NCI-H1694 treated with DMSO at 0.1 percent for 48 hours (cell line): ENCODE data around the gene ONECUT3.
"Not testable (repeated sequence)": the region's sequence is repeated elsewhere in the genome, so short reads cannot be mapped to it uniquely, and the experiment has no call there.

Experiments used
- DNase-seq: peaks from one replicate; lab custom pipeline; 2025; lab: John Stamatoyannopoulos, UW

The ONECUT3 gene

DNA sequence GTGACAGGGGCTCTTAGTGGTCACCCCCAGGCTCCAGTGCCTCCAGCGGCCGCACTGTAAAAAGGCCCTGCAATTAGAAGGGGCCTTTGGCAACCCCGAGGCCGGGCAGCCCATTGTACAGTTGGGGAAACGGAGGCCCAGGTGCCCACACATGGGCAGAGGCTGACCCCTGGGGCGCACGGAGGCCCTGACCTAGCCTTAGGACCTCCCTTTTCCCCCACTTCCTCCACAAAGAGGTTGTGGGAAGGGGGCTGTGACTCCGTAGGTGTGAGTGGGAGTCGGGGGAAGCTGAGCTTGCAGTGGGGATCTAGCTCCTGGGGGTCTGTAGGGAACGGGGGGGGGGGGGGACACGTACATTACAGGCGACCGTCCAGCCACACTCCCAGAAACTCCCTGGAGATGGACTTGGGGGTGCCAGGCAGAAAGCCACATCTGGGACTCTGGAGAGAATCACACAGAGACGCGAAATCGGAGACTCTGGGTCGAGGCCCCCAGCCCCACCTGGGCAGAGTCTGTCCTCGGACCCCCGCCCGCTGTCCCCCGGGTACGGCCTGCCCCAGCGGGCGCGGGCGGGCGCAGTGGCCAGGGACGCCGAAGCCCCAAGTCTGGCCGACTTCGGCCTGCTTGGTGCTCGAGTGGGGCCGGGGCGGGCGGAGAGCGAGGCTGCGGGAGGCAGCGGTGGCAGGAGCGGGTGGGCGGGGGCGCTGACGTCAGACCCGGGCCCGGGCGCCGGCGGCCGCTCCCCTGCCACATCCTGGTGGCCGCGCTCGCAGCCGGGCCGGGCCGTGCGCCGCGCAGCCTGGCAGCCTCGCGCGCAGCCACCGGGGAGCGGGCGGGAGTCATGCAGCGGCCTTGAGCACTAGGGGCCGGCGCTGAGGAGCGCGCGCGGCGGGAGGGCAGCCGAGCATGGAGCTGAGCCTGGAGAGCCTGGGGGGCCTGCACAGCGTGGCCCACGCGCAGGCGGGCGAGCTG, at the start of gene ONECUT3:
Gene ONECUT3, plus strand, starts transcription at position 750 of the 972 bp plus-strand sequence. Its CDS starts 157 bp downstream, at position 907.
- DNase-seq = no peak

- no peak for DNase-seq
Observed at GRCh38 chr19:1704339-1704738, 49.0 kb upstream of the ONECUT3 start.

DNA sequence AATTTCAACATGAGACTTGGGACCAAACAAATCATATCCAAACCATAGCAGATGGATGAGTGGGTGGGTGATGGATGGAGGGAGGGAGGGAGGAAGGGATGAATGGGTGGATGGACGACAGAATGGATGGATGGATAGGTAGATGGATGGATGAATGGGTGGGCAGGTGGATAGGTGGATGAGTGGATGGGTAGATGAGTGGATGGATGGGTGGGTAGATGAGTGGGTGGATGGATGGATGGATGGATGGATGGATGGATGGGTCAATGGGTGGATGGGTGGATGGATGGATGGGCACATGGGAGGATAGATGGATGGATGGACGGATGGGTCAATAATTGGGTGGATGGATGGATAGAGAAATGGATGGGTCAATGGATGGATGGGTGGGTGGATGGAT, 47.9 kb upstream of the ONECUT3 start:
- DNase-seq = no peak

- DNase-seq = not testable (repeated sequence)
Observed at GRCh38 chr19:1706646-1707045, 46.7 kb upstream of the ONECUT3 start.

DNA sequence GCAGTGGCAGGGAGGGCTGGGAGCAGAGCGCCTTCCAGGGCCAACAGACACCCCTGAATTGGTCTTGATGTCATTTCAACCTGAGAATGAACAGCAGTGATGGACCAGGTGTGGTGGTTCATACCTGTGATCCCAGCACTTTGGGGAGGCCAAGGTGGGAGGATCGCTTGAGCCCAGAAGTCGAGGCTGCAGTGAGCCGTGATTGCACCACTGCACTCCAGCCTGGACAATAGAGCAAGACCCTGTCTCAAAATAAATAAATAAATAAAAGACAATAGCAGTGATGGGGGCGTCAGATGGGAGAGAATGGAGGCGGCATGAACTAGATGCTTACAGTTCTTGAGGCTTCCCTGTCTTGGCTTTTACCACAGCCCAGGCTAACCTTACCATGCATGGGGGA, 46.1 kb upstream of the ONECUT3 start:
- DNase-seq = no peak

GRCh38 chr19:1713170-1713569, 40.1 kb upstream of the ONECUT3 start:
- no peak for DNase-seq

GRCh38 chr19:1715540-1715939, 37.8 kb upstream of the ONECUT3 start:
- no peak for DNase-seq

- no peak for DNase-seq
Observed at GRCh38 chr19:1717200-1717969, 35.9 kb upstream of the ONECUT3 start.

- no peak for DNase-seq
Observed at GRCh38 chr19:1717970-1718264, 35.4 kb upstream of the ONECUT3 start.

GRCh38 chr19:1718420-1719291, 34.6 kb upstream of the ONECUT3 start:
- no peak for DNase-seq

- no peak for DNase-seq
Observed at GRCh38 chr19:1719519-1719918, 33.8 kb upstream of the ONECUT3 start.

DNA sequence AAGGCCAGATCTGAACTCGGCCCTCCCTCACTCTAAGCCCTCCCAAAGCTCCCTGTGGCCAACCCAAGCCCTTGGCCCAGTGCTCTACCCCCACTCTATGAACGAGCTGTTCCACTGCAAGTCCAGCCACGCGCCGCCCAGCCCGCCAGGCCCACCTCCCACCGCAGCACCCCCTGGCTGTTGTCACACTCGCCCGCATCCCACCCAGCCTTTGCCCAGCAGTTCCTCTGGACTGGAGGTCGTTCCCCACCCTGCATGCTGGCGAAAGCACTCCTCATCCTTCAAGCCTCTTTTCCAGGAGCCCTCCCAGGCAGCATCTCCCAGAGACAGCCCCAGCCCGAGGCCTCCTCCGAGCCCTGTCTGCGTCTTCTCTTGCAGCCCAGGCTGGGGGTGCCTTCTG, 33.1 kb upstream of the ONECUT3 start:
- DNase-seq = no peak

DNA sequence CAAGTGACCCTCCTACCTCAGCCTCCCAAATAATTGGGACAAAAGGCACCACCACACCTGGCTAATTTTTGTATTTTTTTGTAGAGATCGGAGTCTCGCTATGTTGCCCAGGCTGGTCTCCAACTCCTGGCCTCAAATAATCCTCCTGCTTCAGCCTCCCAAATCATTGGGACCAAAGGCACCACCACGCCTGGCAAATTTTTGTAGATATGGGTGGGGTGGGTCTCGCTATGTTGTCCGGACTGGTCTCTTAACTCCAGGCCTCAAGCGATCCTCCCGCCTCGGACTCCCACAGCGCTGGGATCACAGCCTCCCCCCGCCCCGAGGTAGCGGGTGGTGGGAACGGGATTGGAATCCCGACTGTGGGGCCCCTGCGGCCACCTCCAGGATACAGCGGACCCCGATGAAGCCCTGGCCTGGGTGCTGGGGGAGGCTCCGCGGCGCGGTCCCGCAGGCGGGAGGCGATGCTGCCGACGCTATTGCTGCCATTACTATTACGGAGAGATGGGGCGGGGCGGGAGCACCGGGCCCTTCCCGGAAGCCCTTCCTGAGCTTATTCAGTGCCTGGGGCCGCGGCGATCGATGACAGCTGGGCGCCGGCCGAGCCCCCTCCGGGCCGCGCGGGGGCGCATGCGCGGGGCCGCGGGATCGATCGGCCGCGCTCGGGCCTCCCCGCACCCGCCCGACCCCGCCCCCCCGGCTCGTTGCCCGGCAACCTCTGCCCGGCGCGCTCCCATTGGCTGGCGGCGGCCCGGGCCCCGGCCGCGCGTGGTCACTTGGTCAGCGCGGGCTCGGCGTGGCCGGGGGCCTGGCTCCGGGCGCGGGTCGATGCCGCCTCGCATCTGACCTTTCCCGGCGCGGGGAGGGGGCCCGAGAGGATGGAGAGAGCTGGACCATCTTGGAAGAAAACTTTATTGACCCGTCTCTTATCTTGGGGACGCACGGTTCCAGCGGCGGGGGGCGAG, 27.9 kb upstream of the ONECUT3 start:
- DNase-seq = no peak

DNA sequence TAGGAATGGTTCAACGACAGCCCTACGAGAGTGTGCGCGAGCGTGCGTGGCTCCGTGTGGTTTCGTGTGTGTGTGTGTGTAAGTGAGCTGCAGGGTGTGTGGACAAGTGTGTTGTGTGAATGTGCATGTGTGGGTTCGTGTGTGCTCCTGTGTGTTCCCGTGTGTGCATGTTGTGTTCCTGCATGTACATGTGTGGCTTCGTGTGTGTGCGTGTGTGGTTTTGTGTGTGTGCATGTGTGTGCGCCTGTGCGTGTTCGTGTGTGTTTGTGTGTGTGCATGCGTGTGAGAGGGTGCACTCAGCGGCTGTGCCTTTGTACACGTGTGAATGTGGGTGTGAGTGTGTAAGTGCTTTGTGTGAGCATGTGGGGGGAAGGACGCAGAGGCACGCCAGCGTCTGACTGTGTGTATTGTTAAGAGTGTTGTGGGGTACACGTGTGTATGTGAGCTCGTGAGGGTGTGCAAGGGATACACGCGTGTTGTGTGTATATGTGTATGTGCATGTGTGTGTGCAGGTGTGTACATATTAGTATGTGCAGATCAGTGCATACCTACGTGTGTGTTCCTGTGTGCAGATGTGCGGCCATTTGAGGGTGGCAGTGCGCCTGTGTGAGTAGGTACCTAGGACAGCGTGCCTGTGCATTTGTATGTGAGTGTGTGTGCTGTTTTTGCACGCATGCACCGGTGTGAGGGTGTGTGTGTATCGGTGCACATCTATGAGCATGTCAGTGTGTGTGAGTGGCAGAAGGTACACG, 24.3 kb upstream of the ONECUT3 start:
- DNase-seq = no peak

- DNase-seq = no peak
Observed at GRCh38 chr19:1729568-1729925, 23.8 kb upstream of the ONECUT3 start.

DNA sequence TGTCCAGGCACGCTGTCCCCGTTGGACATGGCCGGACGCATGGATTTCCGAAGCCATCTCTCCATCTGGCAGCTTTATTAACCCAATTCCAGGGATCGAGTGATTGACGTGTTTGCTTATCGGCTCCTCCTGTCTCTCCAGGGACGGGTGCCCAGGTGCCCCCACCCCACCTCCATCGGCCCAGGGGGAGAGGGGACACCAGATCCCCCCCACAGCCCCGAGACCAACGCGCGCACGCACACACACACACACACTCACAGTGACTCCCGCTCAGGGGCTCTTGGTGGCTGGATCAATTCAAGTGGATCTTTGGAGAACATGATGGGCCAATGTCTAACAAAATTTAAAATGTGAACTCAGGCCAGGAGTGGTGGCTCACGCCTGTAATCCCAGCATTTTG, 23.1 kb upstream of the ONECUT3 start:
- DNase-seq = no peak

- no peak for DNase-seq
Observed at GRCh38 chr19:1734321-1734966, 18.9 kb upstream of the ONECUT3 start.

- no peak for DNase-seq
Observed at GRCh38 chr19:1736280-1736679, 17.0 kb upstream of the ONECUT3 start.

GRCh38 chr19:1736927-1737326, 16.4 kb upstream of the ONECUT3 start:
- DNase-seq = no peak
